Measurements from ENCODE around the gene MYO16.

The MYO16 gene

GRCh38 chr13:109235901-109236300, 606.5 kb downstream of the MYO16 start:
- Histone ChIP-seq H3K9me3 (ENCODE audit: insufficient read depth, low read length) (peaks cover 10% of the 10 kb centered on the region; the same call in 1 of the 2 replicates), H3K4me1 (ENCODE audit: insufficient read depth, insufficient read length) (no peaks in the 10 kb centered on the region), H3K4me3 (ENCODE audit: insufficient read length, low read depth) (no peak overlapping the region), H3K9ac (ENCODE audit: insufficient read length, low read depth) (no peak overlapping the region), H3K36me3 (ENCODE audit: insufficient read depth, insufficient read length, low read length) (no peaks in the 10 kb centered on the region), H3K27me3 (ENCODE audit: insufficient read depth, insufficient read length) (no peaks in the 10 kb centered on the region)
- no peak for DNase-seq (ENCODE audit: low read depth, low spot score)
- TF ChIP-seq SUZ12 (IDR thresholded peaks at IDR 0.05; ENCODE audit: extremely low read depth, insufficient read depth, insufficient read length), result no peak
- TF ChIP-seq ZNF274 (IDR thresholded peaks at IDR 0.05; ENCODE audit: low read depth, low read length), result no peak
- no peak for TF ChIP-seq YY1 (IDR thresholded peaks at IDR 0.05; ENCODE audit: insufficient read depth, insufficient read length)

- Histone ChIP-seq H3K36me3 (ENCODE audit: insufficient read depth, insufficient read length, low read length) (no peaks in the 10 kb centered on the region), H3K27me3 (ENCODE audit: insufficient read depth, insufficient read length) (no peaks in the 10 kb centered on the region), H3K4me3 (ENCODE audit: insufficient read length, low read depth) (no peak overlapping the region), H3K9me3 (ENCODE audit: insufficient read depth, low read length) (no peaks in the 10 kb centered on the region), H3K4me1 (ENCODE audit: insufficient read depth, insufficient read length) (no peaks in the 10 kb centered on the region), H3K9ac (ENCODE audit: insufficient read length, low read depth) (no peak overlapping the region)
- DNase-seq (ENCODE audit: low read depth, low spot score), result no peak
- TF ChIP-seq YY1 (IDR thresholded peaks at IDR 0.05; ENCODE audit: insufficient read depth, insufficient read length), result no peak
- TF ChIP-seq ZNF274 (IDR thresholded peaks at IDR 0.05; ENCODE audit: low read depth, low read length), result no peak
- no peak for TF ChIP-seq SUZ12 (IDR thresholded peaks at IDR 0.05; ENCODE audit: extremely low read depth, insufficient read depth, insufficient read length)
Measured at GRCh38 chr13:109241160-109241559, 611.7 kb downstream of the MYO16 start.

GRCh38 chr13:109243311-109243951, 614.0 kb downstream of the MYO16 start:
- H3K36me3 ChIP-seq (ENCODE audit: insufficient read depth, insufficient read length, low read length), result no peaks in the 10 kb centered on the region
- H3K4me3 ChIP-seq (ENCODE audit: insufficient read length, low read depth), result no peak overlapping the region
- no peaks in the 10 kb centered on the region for H3K4me1 ChIP-seq (ENCODE audit: insufficient read depth, insufficient read length)
- peaks cover 6% of the 10 kb centered on the region for H3K9me3 ChIP-seq (ENCODE audit: insufficient read depth, low read length)
- no peaks in the 10 kb centered on the region for H3K27me3 ChIP-seq (ENCODE audit: insufficient read depth, insufficient read length)
- no peak overlapping the region for H3K9ac ChIP-seq (ENCODE audit: insufficient read length, low read depth)
- DNase-seq (ENCODE audit: low read depth, low spot score), result no peak
- TF ChIP-seq SUZ12 (IDR thresholded peaks at IDR 0.05; ENCODE audit: extremely low read depth, insufficient read depth, insufficient read length) (no peak), ZNF274 (IDR thresholded peaks at IDR 0.05; ENCODE audit: low read depth, low read length) (no peak), YY1 (IDR thresholded peaks at IDR 0.05; ENCODE audit: insufficient read depth, insufficient read length) (no peak)

GRCh38 chr13:109244566-109244965, 615.2 kb downstream of the MYO16 start:
- Histone ChIP-seq H3K9me3 (ENCODE audit: insufficient read depth, low read length) (peaks cover 6% of the 10 kb centered on the region), H3K9ac (ENCODE audit: insufficient read length, low read depth) (no peak overlapping the region), H3K36me3 (ENCODE audit: insufficient read depth, insufficient read length, low read length) (no peaks in the 10 kb centered on the region), H3K4me3 (ENCODE audit: insufficient read length, low read depth) (no peak overlapping the region), H3K4me1 (ENCODE audit: insufficient read depth, insufficient read length) (no peaks in the 10 kb centered on the region), H3K27me3 (ENCODE audit: insufficient read depth, insufficient read length) (no peaks in the 10 kb centered on the region)
- DNase-seq (ENCODE audit: low read depth, low spot score), result no peak
- TF ChIP-seq ZNF274 (IDR thresholded peaks at IDR 0.05; ENCODE audit: low read depth, low read length) (no peak), YY1 (IDR thresholded peaks at IDR 0.05; ENCODE audit: insufficient read depth, insufficient read length) (no peak), SUZ12 (IDR thresholded peaks at IDR 0.05; ENCODE audit: extremely low read depth, insufficient read depth, insufficient read length) (no peak)

- TF ChIP-seq SUZ12 (IDR thresholded peaks at IDR 0.05; ENCODE audit: extremely low read depth, insufficient read depth, insufficient read length) (no peak), ZNF274 (IDR thresholded peaks at IDR 0.05; ENCODE audit: low read depth, low read length) (no peak), YY1 (IDR thresholded peaks at IDR 0.05; ENCODE audit: insufficient read depth, insufficient read length) (no peak)
- DNase-seq (ENCODE audit: low read depth, low spot score), result no peak
Measured at GRCh38 chr13:109246001-109246400, 616.6 kb downstream of the MYO16 start.

GRCh38 chr13:109249780-109250528, 620.5 kb downstream of the MYO16 start:
- Histone ChIP-seq H3K9me3 (ENCODE audit: insufficient read depth, low read length) (peaks cover 6% of the 10 kb centered on the region), H3K9ac (ENCODE audit: insufficient read length, low read depth) (no peak overlapping the region), H3K4me3 (ENCODE audit: insufficient read length, low read depth) (no peak overlapping the region), H3K36me3 (ENCODE audit: insufficient read depth, insufficient read length, low read length) (no peaks in the 10 kb centered on the region), H3K27me3 (ENCODE audit: insufficient read depth, insufficient read length) (no peaks in the 10 kb centered on the region), H3K4me1 (ENCODE audit: insufficient read depth, insufficient read length) (no peaks in the 10 kb centered on the region)
- no peak for DNase-seq (ENCODE audit: low read depth, low spot score)
- TF ChIP-seq SUZ12 (IDR thresholded peaks at IDR 0.05; ENCODE audit: extremely low read depth, insufficient read depth, insufficient read length) (no peak), ZNF274 (IDR thresholded peaks at IDR 0.05; ENCODE audit: low read depth, low read length) (no peak), YY1 (IDR thresholded peaks at IDR 0.05; ENCODE audit: insufficient read depth, insufficient read length) (no peak)

More at GRCh38 chr13:109246001-109246400, 616.6 kb downstream of the MYO16 start:
- Histone ChIP-seq H3K9ac (ENCODE audit: insufficient read length, low read depth) (no peak overlapping the region), H3K36me3 (ENCODE audit: insufficient read depth, insufficient read length, low read length) (no peaks in the 10 kb centered on the region), H3K4me3 (ENCODE audit: insufficient read length, low read depth) (no peak overlapping the region), H3K27me3 (ENCODE audit: insufficient read depth, insufficient read length) (no peaks in the 10 kb centered on the region), H3K4me1 (ENCODE audit: insufficient read depth, insufficient read length) (no peaks in the 10 kb centered on the region), H3K9me3 (ENCODE audit: insufficient read depth, low read length) (peaks cover 6% of the 10 kb centered on the region)

GRCh38 chr13:109251956-109252355, 622.5 kb downstream of the MYO16 start:
- H3K9me3 ChIP-seq (ENCODE audit: insufficient read depth, low read length), result peaks cover 6% of the 10 kb centered on the region
- TF ChIP-seq YY1 (IDR thresholded peaks at IDR 0.05; ENCODE audit: insufficient read depth, insufficient read length) (no peak), ZNF274 (IDR thresholded peaks at IDR 0.05; ENCODE audit: low read depth, low read length) (no peak), SUZ12 (IDR thresholded peaks at IDR 0.05; ENCODE audit: extremely low read depth, insufficient read depth, insufficient read length) (no peak)
- H3K27me3 ChIP-seq (ENCODE audit: insufficient read depth, insufficient read length), result no peaks in the 10 kb centered on the region
- no peaks in the 10 kb centered on the region for H3K36me3 ChIP-seq (ENCODE audit: insufficient read depth, insufficient read length, low read length)
- H3K9ac ChIP-seq (ENCODE audit: insufficient read length, low read depth), result no peak overlapping the region
- DNase-seq (ENCODE audit: low read depth, low spot score), result no peak
- H3K4me1 ChIP-seq (ENCODE audit: insufficient read depth, insufficient read length), result no peaks in the 10 kb centered on the region
- H3K4me3 ChIP-seq (ENCODE audit: insufficient read length, low read depth), result no peak overlapping the region
